ENCODE results near the gene RAET1G. TPM values are rescaled to one million over a fixed set of nuclear protein-coding genes. Genes with fewer than 3 reads are reported as not detected.

Gene RAET1G
- total RNA-seq, 2 donors from 2014 or later = not detected

DNA sequence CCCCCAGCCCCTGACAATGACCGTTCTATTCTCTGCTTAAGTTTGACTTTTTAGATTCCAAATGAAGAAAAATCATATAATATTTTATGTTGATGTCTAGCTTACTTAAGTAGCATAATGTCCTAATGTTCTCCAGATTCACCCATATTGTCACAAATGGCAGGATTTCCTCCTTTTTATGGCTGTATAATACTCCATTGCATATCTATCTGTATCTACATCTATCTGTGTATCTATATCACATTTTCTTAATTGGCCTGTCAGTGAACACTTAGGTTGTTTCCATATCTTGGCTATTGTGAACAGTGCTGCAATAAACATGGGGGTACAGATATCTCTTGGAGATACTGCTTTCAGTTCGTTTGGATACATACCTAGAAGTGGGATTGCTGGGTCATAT, 51.7 kb downstream of the RAET1G start:
- no peak overlapping the region for H3K4me3 Mint-ChIP-seq
- no peaks in the 10 kb centered on the region for H3K36me3 Mint-ChIP-seq (ENCODE audit: low read depth)
- ATAC-seq (replicated peaks) = no peak
- H3K9me3 Mint-ChIP-seq = no peaks in the 10 kb centered on the region
- H3K27ac Mint-ChIP-seq = no peak overlapping the region
- peaks cover 5% of the 10 kb centered on the region for H3K4me1 Mint-ChIP-seq
- H3K27me3 Mint-ChIP-seq = peaks cover 11% of the 10 kb centered on the region

DNA sequence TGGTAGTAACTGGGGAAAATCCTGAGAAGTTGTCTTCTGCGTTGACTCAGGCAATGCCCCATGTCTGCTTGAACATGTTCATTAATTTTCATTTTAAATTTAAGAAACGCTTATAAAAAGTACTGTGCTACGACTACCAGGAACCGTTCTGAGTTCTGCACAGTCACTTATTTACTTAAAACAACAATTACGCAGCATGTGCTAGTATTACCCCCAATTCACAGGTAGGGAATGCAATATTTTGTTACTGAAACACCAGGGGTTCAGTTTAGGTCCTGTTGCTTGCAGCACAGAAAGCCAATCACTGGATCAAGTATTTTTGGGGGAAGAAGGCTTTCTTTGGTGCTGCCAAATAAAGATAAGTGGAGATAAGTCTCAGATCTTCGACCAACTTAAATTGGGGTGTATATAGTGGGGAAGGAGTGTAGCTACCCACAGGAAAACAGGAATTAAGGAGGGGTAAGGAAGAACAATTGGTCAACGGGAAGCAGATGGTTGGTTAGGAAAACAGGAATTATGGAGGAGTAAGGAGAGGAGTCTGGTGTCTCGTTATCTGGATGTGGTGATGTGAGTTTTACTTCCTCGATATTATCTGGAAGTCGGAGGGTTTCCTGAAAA, 53.5 kb downstream of the RAET1G start:
- H3K27ac Mint-ChIP-seq = no peak overlapping the region
- H3K9me3 Mint-ChIP-seq = no peaks in the 10 kb centered on the region
- peaks cover 9% of the 10 kb centered on the region for H3K27me3 Mint-ChIP-seq
- no peaks in the 10 kb centered on the region for H3K36me3 Mint-ChIP-seq (ENCODE audit: low read depth)
- H3K4me1 Mint-ChIP-seq = peaks cover 5% of the 10 kb centered on the region
- no peak overlapping the region for H3K4me3 Mint-ChIP-seq
- no peak for ATAC-seq (replicated peaks)

GRCh38 chr6:149867876-149868640, 54.9 kb downstream of the RAET1G start:
- H3K4me1 Mint-ChIP-seq = peaks cover 5% of the 10 kb centered on the region
- H3K27ac Mint-ChIP-seq = peak overlapping the region; percentile 55
- no peaks in the 10 kb centered on the region for H3K27me3 Mint-ChIP-seq
- no peaks in the 10 kb centered on the region for H3K36me3 Mint-ChIP-seq (ENCODE audit: low read depth)
- H3K9me3 Mint-ChIP-seq = no peaks in the 10 kb centered on the region
- ATAC-seq (replicated peaks) = no peak
- H3K4me3 Mint-ChIP-seq = no peak overlapping the region

Other genes starting within 250 kb of the RAET1G start
- gene LATS1, start 205.0 kb downstream of the RAET1G start, total RNA-seq = 10 to 100 TPM; 21.5 to 27.9 TPM
- 10 to 100 TPM; 54.6 to 84.8 TPM for gene NUP43, start 176.6 kb downstream of the RAET1G start, total RNA-seq
- 10 to 100 TPM; 48.6 to 89.5 TPM for gene PCMT1, start 173.4 kb downstream of the RAET1G start, total RNA-seq
- 1 to 10 TPM; 6.5 to 9.6 TPM for gene LRP11, start 58.8 kb downstream of the RAET1G start, total RNA-seq
- gene RAET1E, start 25.0 kb downstream of the RAET1G start, total RNA-seq = 1 to 10 TPM in 1 of 2 donors, under 1 TPM in 1; 0.99 to 4.9 TPM
- not detected for gene ULBP2, start 18.9 kb upstream of the RAET1G start, total RNA-seq
- under 1 TPM; 0.35 to 0.48 TPM for gene ULBP1, start 40.8 kb upstream of the RAET1G start, total RNA-seq
- gene RAET1L, start 102.4 kb upstream of the RAET1G start, total RNA-seq = not detected
- 1 to 10 TPM in 1 of 2 donors, not detected in 1; 1.1 TPM for gene ULBP3, start 146.0 kb upstream of the RAET1G start, total RNA-seq
- not detected for gene PPP1R14C, start 219.9 kb upstream of the RAET1G start, total RNA-seq